Measurements from ENCODE around the gene MYO3A.

Gene MYO3A

DNA sequence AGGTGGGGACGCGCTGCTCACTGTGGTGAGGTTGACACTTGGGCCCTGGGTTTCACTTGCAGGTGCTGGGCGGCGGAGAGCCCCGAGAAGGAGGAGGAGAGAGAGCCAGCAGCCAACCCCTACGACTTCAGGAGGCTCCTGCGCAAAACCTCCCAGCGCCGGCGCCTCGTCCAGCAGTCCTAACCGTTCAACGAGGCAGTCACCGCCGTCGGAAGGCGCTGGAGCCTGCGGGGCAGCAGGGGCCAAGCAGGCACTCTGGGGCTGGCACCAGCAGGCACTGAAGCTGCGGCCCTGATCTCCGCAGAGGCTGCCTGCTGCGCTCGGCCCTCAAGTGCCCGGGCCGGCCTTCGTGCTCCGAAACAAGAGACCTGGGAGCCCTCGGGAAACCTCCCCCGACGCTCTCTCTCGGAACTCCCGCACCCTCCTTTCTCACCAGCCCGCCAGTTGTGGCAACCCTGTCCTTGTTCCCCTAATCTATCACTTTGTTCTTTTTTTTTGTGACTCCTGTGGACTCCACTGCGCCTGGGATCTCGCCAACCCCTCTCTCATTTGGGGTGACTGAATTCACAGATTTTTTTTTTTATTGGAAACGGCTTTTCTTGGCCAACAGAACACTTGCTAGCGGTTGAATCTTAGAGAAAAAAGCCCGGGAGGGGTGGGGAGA lies 277.9 kb downstream of the MYO3A start:
- in situ Hi-C loops (cut with HindIII; ENCODE audit: low pct_ligation_motif_present, low sequenced_read_pairs): no loop called here
- TF ChIP-seq, protein P1, sequence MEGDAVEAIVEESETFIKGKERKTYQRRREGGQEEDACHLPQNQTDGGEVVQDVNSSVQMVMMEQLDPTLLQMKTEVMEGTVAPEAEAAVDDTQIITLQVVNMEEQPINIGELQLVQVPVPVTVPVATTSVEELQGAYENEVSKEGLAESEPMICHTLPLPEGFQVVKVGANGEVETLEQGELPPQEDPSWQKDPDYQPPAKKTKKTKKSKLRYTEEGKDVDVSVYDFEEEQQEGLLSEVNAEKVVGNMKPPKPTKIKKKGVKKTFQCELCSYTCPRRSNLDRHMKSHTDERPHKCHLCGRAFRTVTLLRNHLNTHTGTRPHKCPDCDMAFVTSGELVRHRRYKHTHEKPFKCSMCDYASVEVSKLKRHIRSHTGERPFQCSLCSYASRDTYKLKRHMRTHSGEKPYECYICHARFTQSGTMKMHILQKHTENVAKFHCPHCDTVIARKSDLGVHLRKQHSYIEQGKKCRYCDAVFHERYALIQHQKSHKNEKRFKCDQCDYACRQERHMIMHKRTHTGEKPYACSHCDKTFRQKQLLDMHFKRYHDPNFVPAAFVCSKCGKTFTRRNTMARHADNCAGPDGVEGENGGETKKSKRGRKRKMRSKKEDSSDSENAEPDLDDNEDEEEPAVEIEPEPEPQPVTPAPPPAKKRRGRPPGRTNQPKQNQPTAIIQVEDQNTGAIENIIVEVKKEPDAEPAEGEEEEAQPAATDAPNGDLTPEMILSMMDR (IDR thresholded peaks at IDR 0.05; ENCODE audit: low read depth, low read length, missing control alignments): no peak
- H3K4me3 ChIP-seq (ENCODE audit: low read depth, low read length): no peak overlapping the region
- no peaks in the 10 kb centered on the region for H3K36me3 ChIP-seq (replicated peaks)
- DNase-seq: no peak
- H3K27ac ChIP-seq: no peak overlapping the region
- peaks cover 42% of the 10 kb centered on the region for H3K27me3 ChIP-seq (replicated peaks)

DNA sequence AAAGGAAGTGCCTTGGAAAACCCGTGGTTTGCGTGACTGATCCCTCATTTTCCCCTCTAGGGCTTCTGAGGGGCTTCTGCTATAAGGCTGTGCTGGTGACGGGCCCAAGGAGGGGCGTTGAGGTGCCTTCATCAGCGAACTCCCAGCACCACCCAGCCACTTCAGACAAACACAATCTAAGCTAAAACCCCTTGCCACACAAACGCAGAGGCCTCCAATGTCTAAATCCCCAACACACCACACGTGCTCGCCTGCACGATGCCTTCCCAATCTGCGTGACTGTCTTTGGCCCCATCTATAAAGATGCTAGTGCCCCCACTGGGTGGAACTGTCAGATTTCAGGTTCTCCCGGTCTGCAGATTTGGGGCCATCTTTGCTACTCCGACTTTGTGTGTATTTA lies 278.5 kb downstream of the MYO3A start:
- no peaks in the 10 kb centered on the region for H3K36me3 ChIP-seq (replicated peaks)
- in situ Hi-C loops (cut with HindIII; ENCODE audit: low pct_ligation_motif_present, low sequenced_read_pairs): no loop called here
- DNase-seq: no peak
- TF ChIP-seq, protein P1 (IDR thresholded peaks at IDR 0.05; ENCODE audit: low read depth, low read length, missing control alignments): no peak
- H3K27ac ChIP-seq: no peak overlapping the region
- H3K4me3 ChIP-seq (ENCODE audit: low read depth, low read length): no peak overlapping the region
- peaks cover 46% of the 10 kb centered on the region for H3K27me3 ChIP-seq (replicated peaks)

DNA sequence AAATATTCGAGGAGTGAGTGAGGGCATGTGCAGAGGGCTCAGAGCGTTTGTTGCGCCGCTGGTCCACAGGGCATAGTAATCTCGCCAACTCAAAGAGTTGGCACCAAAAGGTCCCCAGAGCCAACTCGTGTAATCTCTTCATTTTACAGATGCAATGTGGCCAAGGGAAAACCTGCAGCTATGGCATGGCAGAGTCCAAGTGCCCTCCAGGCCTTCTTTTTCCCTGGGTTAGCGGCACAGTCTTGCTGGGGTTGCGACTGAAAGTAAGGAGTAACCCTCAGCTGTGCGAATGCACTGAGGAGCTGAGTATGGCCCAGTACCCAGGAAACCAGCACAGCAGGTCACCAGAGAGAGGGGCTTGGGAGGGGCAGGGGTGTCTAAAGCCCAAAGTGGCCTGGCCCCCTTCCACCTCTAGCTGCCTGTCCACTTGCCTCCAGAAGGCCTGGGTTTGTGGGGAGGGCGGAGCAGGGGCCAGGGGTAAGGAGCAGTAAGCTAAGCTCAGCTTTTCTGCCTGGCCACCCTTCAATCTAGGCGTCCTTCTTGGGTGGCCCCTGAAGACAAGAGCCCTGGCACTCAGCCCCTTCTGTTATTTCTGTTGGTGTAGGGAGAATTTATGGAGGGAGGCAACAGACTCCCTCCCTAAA lies 279.2 kb downstream of the MYO3A start:
- TF ChIP-seq, protein P1 (IDR thresholded peaks at IDR 0.05; ENCODE audit: low read depth, low read length, missing control alignments): no peak
- Histone ChIP-seq H3K27me3 (replicated peaks) (peaks cover 54% of the 10 kb centered on the region), H3K27ac (no peak overlapping the region), H3K4me3 (ENCODE audit: low read depth, low read length) (no peak overlapping the region), H3K36me3 (replicated peaks) (no peaks in the 10 kb centered on the region)
- DNase-seq: no peak
- in situ Hi-C loops (cut with HindIII; ENCODE audit: low pct_ligation_motif_present, low sequenced_read_pairs): no loop called here

DNA sequence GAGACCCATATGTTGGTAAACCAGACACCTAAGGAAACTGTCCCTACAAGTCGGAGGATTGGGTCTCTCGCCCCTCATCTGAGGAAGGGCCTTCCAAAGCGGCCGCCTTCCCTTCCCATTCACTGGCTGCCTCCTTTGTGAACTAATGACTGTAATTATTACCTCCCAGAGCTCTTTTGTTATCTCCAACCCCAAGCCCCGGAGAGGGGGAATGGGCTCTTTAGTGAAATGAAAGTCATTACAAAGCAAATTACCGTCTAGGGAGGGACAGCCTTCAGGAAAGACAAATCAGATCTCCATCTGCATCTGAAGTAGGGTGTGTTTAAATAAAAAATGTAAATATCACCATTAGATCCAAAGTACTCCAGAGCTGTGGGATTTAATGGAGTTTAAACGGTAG lies 280.0 kb downstream of the MYO3A start:
- no peak overlapping the region for H3K27ac ChIP-seq
- DNase-seq: no peak
- no peaks in the 10 kb centered on the region for H3K36me3 ChIP-seq (replicated peaks)
- H3K4me3 ChIP-seq (ENCODE audit: low read depth, low read length): no peak overlapping the region
- in situ Hi-C loops (cut with HindIII; ENCODE audit: low pct_ligation_motif_present, low sequenced_read_pairs): no loop called here
- H3K27me3 ChIP-seq (replicated peaks): peaks cover 61% of the 10 kb centered on the region
- TF ChIP-seq, protein P1 (IDR thresholded peaks at IDR 0.05; ENCODE audit: low read depth, low read length, missing control alignments): no peak

DNA sequence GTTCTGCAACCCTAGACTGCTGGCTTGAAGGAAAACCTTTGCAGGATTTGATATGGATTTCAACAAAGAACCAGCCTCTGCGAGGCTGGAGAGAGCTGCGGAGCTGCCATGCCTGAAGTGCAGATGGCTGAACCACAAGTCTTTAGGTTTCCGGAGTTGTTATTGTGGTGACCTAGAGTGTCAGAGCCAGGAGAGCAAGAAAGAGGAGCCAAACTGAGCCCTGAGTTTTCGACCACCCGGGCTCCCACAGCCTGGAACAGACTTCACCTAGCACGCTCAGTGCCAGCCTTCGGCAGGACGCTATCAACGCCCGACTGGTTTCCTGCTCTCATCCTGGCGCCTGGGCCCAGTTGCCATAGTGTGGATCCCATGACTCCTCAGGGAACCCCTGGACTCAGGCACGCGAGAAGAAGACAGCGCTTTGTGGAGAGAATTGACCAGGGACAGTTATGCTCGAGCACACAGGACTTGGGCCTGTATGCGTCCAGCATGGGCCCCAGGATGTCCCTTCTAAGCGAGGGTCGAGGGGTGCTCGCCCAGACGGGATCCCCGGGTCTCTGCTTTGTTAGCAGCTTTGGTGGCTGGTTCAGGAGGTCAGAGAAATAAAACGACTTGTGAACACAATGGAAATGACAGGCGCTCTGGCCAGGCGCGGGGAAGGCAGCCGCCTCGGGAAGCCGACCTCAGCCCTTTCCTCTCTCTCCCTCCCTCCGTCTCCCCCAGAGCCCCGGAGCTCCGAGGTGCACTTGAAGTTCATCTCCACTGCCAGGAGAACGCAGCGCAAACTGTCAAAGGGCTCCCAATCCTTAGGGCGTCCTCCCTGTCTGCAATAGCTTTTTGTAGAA lies 280.7 kb downstream of the MYO3A start:
- in situ Hi-C loops (cut with HindIII; ENCODE audit: low pct_ligation_motif_present, low sequenced_read_pairs): no loop called here
- DNase-seq: no peak
- Histone ChIP-seq H3K27me3 (replicated peaks) (peaks cover 64% of the 10 kb centered on the region), H3K4me3 (ENCODE audit: low read depth, low read length) (no peak overlapping the region), H3K27ac (no peak overlapping the region), H3K36me3 (replicated peaks) (no peaks in the 10 kb centered on the region)
- TF ChIP-seq, protein P1 (IDR thresholded peaks at IDR 0.05; ENCODE audit: low read depth, low read length, missing control alignments): no peak
